Suprapubic skin (tissue), 3 donors: ENCODE data around the gene TSPAN18.

Source experiments
- POLR2AphosphoS5 ChIP-seq, 3 donors: sonication (generic); formaldehyde crosslinking; IDR thresholded peaks; one replicate each; pipeline ENCODE4 v1.6.1; 2017; ENCODE audit warnings: antibody characterized with exemption in 3 of 3
- TF ChIP-seq, protein P1 (sequence below), 2 donors: fragments of 200-600 bp in 1 of 2; fragments of 450-650 bp in 1 of 2; sonication (generic) in 1 of 2; IDR thresholded peaks; one replicate each; pipeline ENCODE4 v1.5.1; 2016 to 2019; ENCODE audit warnings: antibody characterized with exemption in 2 of 2, mild to moderate bottlenecking in 1 of 2, moderate library complexity in 1 of 2

- TF ChIP-seq, protein P1, sequence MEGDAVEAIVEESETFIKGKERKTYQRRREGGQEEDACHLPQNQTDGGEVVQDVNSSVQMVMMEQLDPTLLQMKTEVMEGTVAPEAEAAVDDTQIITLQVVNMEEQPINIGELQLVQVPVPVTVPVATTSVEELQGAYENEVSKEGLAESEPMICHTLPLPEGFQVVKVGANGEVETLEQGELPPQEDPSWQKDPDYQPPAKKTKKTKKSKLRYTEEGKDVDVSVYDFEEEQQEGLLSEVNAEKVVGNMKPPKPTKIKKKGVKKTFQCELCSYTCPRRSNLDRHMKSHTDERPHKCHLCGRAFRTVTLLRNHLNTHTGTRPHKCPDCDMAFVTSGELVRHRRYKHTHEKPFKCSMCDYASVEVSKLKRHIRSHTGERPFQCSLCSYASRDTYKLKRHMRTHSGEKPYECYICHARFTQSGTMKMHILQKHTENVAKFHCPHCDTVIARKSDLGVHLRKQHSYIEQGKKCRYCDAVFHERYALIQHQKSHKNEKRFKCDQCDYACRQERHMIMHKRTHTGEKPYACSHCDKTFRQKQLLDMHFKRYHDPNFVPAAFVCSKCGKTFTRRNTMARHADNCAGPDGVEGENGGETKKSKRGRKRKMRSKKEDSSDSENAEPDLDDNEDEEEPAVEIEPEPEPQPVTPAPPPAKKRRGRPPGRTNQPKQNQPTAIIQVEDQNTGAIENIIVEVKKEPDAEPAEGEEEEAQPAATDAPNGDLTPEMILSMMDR (IDR thresholded peaks at IDR 0.05), result no peak
- no peak for TF ChIP-seq POLR2AphosphoS5 (IDR thresholded peaks at IDR 0.05)
Measured at GRCh38 chr11:44826922-44827643, 100.3 kb downstream of the TSPAN18 start.
